Activated CD8-positive, alpha-beta T cell treated with anti-CD3 and anti-CD28 coated beads, Interleukin-2, amount 10 ng/mL, durations not matched to agents 7 days and 5 days (primary cell): ENCODE results near the gene PIP4K2A. TPM values are rescaled to one million over a fixed set of nuclear protein-coding genes. Genes with fewer than 3 reads are reported as not detected.

Experiments
- ATAC-seq: fragments of 150-1000 bp; cut with Tn5 transposase; one replicate; pipeline ENCODE4 v1.10.0; 2021; ENCODE audit warnings: moderate library complexity
- CTCF ChIA-PET: fragments of 350-600 bp; sonication (Branson Sonifier 250); formaldehyde crosslinking; loops from one replicate; lab custom pipeline; 2021; ENCODE audit warnings: antibody characterized with exemption; lab: Charles Lee
- POLR2A ChIA-PET: fragments of 350-600 bp; sonication (Branson Sonifier 250); formaldehyde crosslinking; loops from one replicate; lab custom pipeline; 2021; ENCODE audit warnings: antibody characterized with exemption; lab: Charles Lee
- DNase-seq: peaks from one replicate; pipeline ENCODE4 v3.0.0-alpha.2; 2020
- H3K27ac Mint-ChIP-seq: one replicate; pipeline ENCODE4 v1.8.0; 2021; ENCODE audit warnings: mild to moderate bottlenecking, mixed read lengths
- H3K27me3 Mint-ChIP-seq: one replicate; pipeline ENCODE4 v1.8.0; 2021; ENCODE audit warnings: low read depth, mixed read lengths
- H3K36me3 Mint-ChIP-seq: one replicate; pipeline ENCODE4 v1.8.0; 2021; ENCODE audit warnings: low read depth, mixed read lengths
- H3K4me1 Mint-ChIP-seq: one replicate; pipeline ENCODE4 v1.8.0; 2021; ENCODE audit warnings: low read depth, mixed read lengths
- H3K4me3 Mint-ChIP-seq: one replicate; pipeline ENCODE4 v1.8.0; 2021; ENCODE audit warnings: mild to moderate bottlenecking, mixed read lengths
- H3K9me3 Mint-ChIP-seq: one replicate; pipeline ENCODE4 v1.8.0; 2022; ENCODE audit warnings: mixed read lengths; ENCODE audit not compliant: insufficient read depth
- total RNA-seq, 2 experiments: library from RNA; stranded (reverse); gene quantifications; one replicate each; pipeline ENCODE4 v1.2.3, GENCODE V29; 2021

Gene PIP4K2A
- total RNA-seq, 2 experiments from 2014 or later: 154 to 164 TPM

DNA sequence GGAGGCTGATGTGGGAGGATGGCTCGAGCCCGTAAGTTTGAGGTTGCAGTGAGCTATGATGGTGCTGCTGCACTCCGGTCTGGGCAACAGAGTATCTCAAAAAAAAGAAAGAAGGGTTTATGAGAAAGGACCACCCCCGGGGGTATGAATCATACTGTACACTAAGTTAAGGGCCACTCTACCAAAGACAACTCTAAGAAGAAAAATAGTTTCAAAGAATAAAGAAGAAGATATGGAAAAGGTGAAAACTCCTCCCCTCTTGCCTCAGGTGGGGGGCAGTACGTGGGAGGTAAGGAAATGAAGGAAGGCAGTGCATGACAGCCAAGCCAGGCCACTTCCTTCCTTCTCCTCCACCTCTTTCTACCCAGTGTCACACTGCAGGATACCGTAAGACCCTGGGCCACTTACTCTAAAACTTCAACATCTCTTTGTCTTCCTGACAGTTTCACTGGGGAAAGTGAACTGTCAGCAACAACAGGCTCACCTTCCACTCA is 61.3 kb downstream of the PIP4K2A start:
- Mint-ChIP-seq H3K36me3 (peaks cover 59% of the 10 kb centered on the region), H3K9me3 (no peaks in the 10 kb centered on the region), H3K4me3 (peak overlapping the region; percentile 47), H3K4me1 (peaks cover 99% of the 10 kb centered on the region), H3K27ac (peak overlapping the region; percentile 83), H3K27me3 (no peaks in the 10 kb centered on the region)
- ATAC-seq: peak; percentile 52
- DNase-seq: peak; percentile 54
- ChIA-PET POLR2A (interaction anchor here (1.2 to 4.4 kb wide), 2 partner anchors 30 to 60 kb away, joined by 5 to 21 read pairs; no protein-coding TSS in a partner anchor), CTCF (no interaction called here)

DNA sequence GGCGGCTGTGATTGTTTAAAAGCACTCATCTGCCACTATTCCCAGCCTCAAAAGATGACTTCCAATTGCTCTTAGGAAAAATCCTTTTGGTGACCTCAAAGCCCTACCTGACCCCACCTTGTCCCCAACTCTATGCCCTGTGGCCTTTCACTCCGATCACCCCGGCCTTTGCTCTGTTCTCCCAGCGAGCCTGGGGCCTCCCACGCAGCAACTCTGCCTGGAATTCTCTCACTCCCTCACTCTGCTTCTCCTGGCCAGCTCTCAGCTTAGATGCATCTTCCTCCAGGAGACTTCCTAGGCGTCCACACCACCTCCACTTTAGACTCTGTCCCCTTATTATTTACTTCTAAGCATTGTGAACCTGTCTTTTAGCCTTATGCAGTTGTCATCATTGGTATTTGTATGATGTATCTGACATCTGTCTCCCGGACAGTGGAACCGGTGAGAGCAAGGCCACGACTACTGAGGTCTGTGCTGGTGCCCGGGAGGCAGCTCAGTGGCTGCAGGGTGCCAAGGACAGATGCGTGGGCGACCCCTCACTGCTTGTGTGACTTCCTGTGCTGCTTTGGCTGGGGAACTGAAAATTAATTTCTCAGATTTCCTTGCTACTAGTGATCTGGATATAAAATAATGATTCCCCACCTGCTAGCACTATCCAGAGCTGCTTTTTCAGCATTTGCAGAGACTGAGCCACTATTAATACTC is 63.0 kb downstream of the PIP4K2A start:
- POLR2A ChIA-PET: interaction anchor here (1.0 to 1.2 kb wide), 3 partner anchors 31 to 62 kb away, joined by 3 to 5 read pairs (median 5); no protein-coding TSS in a partner anchor
- Mint-ChIP-seq H3K27me3 (no peaks in the 10 kb centered on the region), H3K4me3 (peak overlapping the region; percentile 35), H3K27ac (peak overlapping the region; percentile 86), H3K36me3 (peaks cover 56% of the 10 kb centered on the region), H3K9me3 (no peaks in the 10 kb centered on the region), H3K4me1 (peaks cover 99% of the 10 kb centered on the region)
- peak; percentile 38 for DNase-seq
- ATAC-seq: no peak
- CTCF ChIA-PET: interaction anchor here (0.9 to 3.1 kb wide), 5 partner anchors 21 to 77 kb away, joined by 3 to 16 read pairs (median 5); no protein-coding TSS in a partner anchor

DNA sequence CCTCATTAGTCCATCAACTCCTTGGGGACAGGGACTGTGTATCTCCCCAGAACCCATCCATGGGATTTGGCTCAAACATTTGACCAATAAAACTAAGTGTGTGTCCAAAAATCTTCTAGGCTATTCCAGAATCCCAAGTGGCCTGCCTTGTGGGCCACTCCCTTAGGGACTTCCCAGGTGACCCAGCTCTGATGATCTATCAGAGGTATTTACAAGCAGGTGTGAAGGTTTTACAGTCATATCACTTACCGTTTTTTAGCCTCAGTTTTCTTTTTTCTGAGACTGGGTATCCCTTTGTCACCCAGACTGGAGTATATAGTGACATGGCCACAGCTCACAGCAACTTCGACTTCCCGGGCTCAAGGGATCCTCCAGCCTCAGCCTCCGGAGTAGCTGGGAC is 64.4 kb downstream of the PIP4K2A start:
- peaks cover 94% of the 10 kb centered on the region for H3K4me1 Mint-ChIP-seq
- no peaks in the 10 kb centered on the region for H3K27me3 Mint-ChIP-seq
- DNase-seq (no peak), ATAC-seq (no peak)
- H3K9me3 Mint-ChIP-seq: no peaks in the 10 kb centered on the region
- POLR2A ChIA-PET: interaction anchor here (0.6 to 2.3 kb wide), 5 partner anchors 20 to 64 kb away, joined by 3 to 18 read pairs (median 4); partner anchors contain the start of gene PIP4K2A
- H3K36me3 Mint-ChIP-seq: peaks cover 49% of the 10 kb centered on the region
- CTCF ChIA-PET: interaction anchor here (0.6 to 3.1 kb wide), 9 partner anchors 13 to 76 kb away, joined by 3 to 16 read pairs (median 3); no protein-coding TSS in a partner anchor
- peak overlapping the region; percentile 71 for H3K4me3 Mint-ChIP-seq
- peak overlapping the region; percentile 90 for H3K27ac Mint-ChIP-seq

DNA sequence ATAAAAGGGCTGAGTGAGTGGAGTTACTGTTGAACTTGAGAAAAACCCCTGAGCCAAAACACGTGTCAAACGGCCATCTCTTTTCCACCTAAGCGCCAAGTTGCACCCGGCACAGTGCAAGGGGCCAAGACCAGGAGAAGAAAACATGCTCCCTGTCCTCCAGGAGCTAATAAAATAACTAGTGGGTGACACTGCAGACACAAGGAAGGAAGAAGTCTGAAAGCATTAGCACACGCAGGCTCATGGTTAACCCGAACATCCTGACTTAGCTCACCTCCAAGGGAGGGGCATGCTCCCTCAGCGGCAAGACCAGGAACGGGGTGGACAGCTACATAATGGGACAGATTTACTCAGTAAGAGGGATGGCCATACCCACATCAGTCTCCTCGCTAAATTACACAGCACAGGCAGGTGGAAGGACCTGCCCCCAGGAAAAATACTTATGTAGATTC is 65.0 kb downstream of the PIP4K2A start:
- Mint-ChIP-seq H3K4me1 (peaks cover 94% of the 10 kb centered on the region), H3K27ac (peak overlapping the region; percentile 90), H3K9me3 (no peaks in the 10 kb centered on the region), H3K27me3 (no peaks in the 10 kb centered on the region), H3K4me3 (peak overlapping the region; percentile 71), H3K36me3 (peaks cover 48% of the 10 kb centered on the region)
- CTCF ChIA-PET: interaction anchor here (0.7 to 3.1 kb wide), 12 partner anchors 9 to 75 kb away, joined by 3 to 16 read pairs (median 4); no protein-coding TSS in a partner anchor
- peak; percentile 32 for ATAC-seq
- peak; percentile 50 for DNase-seq
- POLR2A ChIA-PET: interaction anchor here (0.6 to 2.3 kb wide), 7 partner anchors 19 to 70 kb away, joined by 3 to 18 read pairs (median 3); partner anchors contain the start of gene PIP4K2A

DNA sequence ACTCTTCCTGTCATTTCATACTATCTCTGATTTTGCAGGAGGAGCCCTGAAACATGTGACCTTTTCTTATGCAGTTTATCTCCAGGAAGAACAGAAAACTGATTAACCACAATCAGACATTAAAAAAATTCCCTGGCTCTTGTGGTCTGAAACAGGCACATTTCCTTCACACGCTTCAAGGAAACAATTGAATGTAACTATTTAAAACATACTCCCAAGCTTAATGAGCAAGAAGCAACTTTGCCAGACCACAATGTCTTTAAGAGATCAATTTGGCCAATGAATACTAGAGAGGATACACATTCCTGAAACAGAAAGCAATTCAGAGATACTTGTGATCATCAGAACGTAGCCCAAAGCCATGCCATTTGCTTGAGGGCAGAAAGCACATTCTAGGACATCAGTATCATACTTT is 65.8 kb downstream of the PIP4K2A start:
- Mint-ChIP-seq H3K36me3 (peaks cover 53% of the 10 kb centered on the region), H3K27me3 (no peaks in the 10 kb centered on the region), H3K27ac (peak overlapping the region; percentile 79), H3K9me3 (no peaks in the 10 kb centered on the region), H3K4me3 (peak overlapping the region; percentile 71), H3K4me1 (peaks cover 95% of the 10 kb centered on the region)
- ChIA-PET CTCF (interaction anchor here (1.0 to 3.1 kb wide), 8 partner anchors 10 to 74 kb away, joined by 3 to 16 read pairs (median 4); no protein-coding TSS in a partner anchor), POLR2A (interaction anchor here (2.3 kb wide), 1 partner anchor 34 kb away, joined by 18 read pairs; no protein-coding TSS in a partner anchor)
- DNase-seq: no peak
- ATAC-seq: no peak

DNA sequence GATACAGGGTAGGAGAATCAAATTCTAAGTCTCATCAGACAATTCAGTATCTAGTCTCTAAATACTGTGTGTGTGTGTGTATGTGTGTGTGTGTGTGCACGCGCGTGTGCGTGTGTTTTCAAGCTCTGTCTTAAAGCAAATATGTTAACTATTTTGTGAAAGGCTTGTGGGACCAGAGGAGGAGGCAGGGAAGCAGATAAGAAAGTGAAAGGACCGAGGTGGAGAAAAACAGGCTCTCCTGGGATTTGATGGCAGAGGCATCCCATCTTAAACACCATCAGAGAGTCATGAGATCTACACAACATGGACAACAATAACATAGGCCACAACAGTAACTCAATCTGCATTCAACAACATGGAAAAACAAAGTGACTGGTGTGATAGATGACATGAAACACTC is 67.1 kb downstream of the PIP4K2A start:
- Mint-ChIP-seq H3K4me1 (peaks cover 93% of the 10 kb centered on the region), H3K27ac (peak overlapping the region; percentile 79), H3K9me3 (no peaks in the 10 kb centered on the region), H3K36me3 (peaks cover 50% of the 10 kb centered on the region), H3K27me3 (no peaks in the 10 kb centered on the region), H3K4me3 (peak overlapping the region; percentile 71)
- ATAC-seq (no peak), DNase-seq (no peak)
- ChIA-PET POLR2A (interaction anchor here (0.6 to 1.5 kb wide), 4 partner anchors 12 to 60 kb away, joined by 3 to 9 read pairs (median 3); no protein-coding TSS in a partner anchor), CTCF (interaction anchor here (0.8 to 2.9 kb wide), 11 partner anchors 8 to 341 kb away, joined by 3 to 15 read pairs (median 4); no protein-coding TSS in a partner anchor)

DNA sequence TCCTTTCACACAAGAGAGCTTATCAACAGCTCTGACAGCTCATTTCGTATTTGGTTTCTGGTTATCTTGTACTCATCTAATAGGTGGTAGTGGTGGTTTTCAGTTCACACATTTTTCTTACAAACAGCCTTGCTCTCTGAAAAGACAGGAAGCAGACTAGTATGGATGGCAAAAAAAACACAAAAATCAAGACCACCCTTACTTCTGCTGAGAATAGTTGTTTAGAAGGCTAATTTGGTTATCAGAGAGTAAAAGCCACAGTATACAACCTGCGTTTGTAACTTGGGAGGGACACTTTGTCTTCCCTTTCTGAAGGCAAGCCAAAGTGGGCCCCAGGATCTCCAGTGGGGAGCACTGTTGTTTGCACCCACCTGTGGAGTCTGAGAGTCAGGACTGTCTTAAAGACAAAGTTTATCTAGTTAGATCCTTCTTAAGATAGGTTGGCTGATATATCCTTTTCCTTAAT is 68.0 kb downstream of the PIP4K2A start:
- peaks cover 93% of the 10 kb centered on the region for H3K4me1 Mint-ChIP-seq
- ChIA-PET CTCF (interaction anchor here (0.8 to 2.9 kb wide), 12 partner anchors 9 to 342 kb away, joined by 3 to 15 read pairs (median 4); no protein-coding TSS in a partner anchor), POLR2A (interaction anchor here (0.7 to 1.9 kb wide), 8 partner anchors 9 to 37 kb away, joined by 3 to 10 read pairs (median 6); no protein-coding TSS in a partner anchor)
- H3K9me3 Mint-ChIP-seq: no peaks in the 10 kb centered on the region
- peak; percentile 73 for ATAC-seq
- H3K36me3 Mint-ChIP-seq: peaks cover 51% of the 10 kb centered on the region
- DNase-seq: no peak
- H3K27me3 Mint-ChIP-seq: no peaks in the 10 kb centered on the region
- H3K4me3 Mint-ChIP-seq: peak overlapping the region; percentile 30
- peak overlapping the region; percentile 79 for H3K27ac Mint-ChIP-seq

DNA sequence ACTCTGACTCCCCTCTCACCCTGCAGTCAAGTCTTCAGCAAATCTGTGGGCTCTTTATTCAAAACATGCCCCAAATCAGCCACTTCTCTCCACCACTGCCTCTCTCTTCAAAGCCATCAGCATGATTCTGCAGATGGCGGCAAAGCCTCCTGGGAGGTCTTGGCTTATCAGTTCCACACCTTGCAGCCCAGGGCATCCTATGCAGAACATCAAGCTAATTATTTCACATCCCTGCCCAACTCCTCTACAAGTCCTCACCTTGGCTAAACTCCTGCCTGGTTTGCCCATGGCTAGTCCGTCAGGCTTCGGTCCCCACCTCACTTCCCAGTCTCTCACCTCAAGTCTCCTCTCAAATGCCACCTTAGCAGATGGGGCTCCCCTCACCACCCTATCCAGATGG is 70.2 kb downstream of the PIP4K2A start:
- no peak for ATAC-seq
- ChIA-PET POLR2A (interaction anchor here (2.0 kb wide), 1 partner anchor 14 kb away, joined by 4 read pairs; no protein-coding TSS in a partner anchor), CTCF (interaction anchor here (1.3 kb wide), 1 partner anchor 43 kb away, joined by 3 read pairs; no protein-coding TSS in a partner anchor)
- peaks cover 56% of the 10 kb centered on the region for H3K36me3 Mint-ChIP-seq
- peak overlapping the region; percentile 6 for H3K4me3 Mint-ChIP-seq
- H3K27ac Mint-ChIP-seq: peak overlapping the region; percentile 83
- DNase-seq: no peak
- H3K27me3 Mint-ChIP-seq: no peaks in the 10 kb centered on the region
- no peaks in the 10 kb centered on the region for H3K9me3 Mint-ChIP-seq
- H3K4me1 Mint-ChIP-seq: peaks cover 78% of the 10 kb centered on the region

DNA sequence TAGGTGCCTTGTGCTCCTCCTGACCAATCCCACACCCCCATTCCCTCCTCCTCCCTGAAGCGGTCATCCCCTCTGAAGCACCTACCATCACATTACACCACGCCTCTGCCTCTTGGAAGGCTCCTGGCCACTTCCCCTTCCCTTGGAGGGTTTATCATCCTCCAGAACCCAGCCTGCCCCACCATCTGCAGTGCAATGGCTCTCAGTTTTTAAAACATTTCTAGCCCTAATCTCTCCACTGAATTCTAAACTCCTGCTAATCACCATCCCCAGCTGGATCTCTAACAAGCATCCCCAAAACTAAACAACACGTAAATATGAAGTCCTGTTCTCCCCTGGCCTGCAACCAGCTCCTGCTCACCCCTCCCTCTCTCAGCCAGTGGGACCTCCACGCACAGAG is 70.6 kb downstream of the PIP4K2A start:
- POLR2A ChIA-PET: interaction anchor here (2.0 kb wide), 1 partner anchor 13 kb away, joined by 4 read pairs; no protein-coding TSS in a partner anchor
- Mint-ChIP-seq H3K27ac (peak overlapping the region; percentile 83), H3K4me1 (peaks cover 77% of the 10 kb centered on the region), H3K9me3 (no peaks in the 10 kb centered on the region), H3K36me3 (peaks cover 59% of the 10 kb centered on the region), H3K4me3 (peak overlapping the region; percentile 6), H3K27me3 (no peaks in the 10 kb centered on the region)
- CTCF ChIA-PET: interaction anchor here (1.3 kb wide), 1 partner anchor 43 kb away, joined by 3 read pairs; no protein-coding TSS in a partner anchor
- ATAC-seq: no peak
- no peak for DNase-seq

DNA sequence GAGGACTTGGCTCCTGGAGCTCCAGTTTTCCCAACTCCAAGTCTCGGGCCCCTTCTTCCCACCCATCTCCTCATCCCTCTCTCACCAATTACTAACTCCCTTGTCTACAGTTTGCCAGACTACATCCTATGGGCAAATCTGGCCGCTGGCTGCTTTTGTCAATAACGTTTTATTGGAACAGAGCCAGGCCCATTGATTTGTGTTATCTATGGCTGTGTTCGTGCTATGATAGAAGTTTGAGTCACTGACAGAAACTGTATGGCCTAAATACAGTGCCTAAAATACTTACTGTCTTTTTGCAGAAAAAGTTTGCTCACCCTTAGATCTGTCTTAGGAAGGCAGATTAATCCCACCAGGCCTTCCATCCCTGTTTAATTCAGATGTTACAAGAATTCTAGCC is 71.3 kb downstream of the PIP4K2A start:
- ChIA-PET POLR2A (interaction anchor here (2.0 kb wide), 1 partner anchor 12 kb away, joined by 4 read pairs; no protein-coding TSS in a partner anchor), CTCF (interaction anchor here (0.8 kb wide), 1 partner anchor 69 kb away, joined by 3 read pairs; no protein-coding TSS in a partner anchor)
- DNase-seq (no peak), ATAC-seq (no peak)
- Mint-ChIP-seq H3K4me3 (no peak overlapping the region), H3K27ac (peak overlapping the region; percentile 83), H3K4me1 (peaks cover 77% of the 10 kb centered on the region), H3K9me3 (no peaks in the 10 kb centered on the region), H3K27me3 (no peaks in the 10 kb centered on the region), H3K36me3 (peaks cover 61% of the 10 kb centered on the region)

DNA sequence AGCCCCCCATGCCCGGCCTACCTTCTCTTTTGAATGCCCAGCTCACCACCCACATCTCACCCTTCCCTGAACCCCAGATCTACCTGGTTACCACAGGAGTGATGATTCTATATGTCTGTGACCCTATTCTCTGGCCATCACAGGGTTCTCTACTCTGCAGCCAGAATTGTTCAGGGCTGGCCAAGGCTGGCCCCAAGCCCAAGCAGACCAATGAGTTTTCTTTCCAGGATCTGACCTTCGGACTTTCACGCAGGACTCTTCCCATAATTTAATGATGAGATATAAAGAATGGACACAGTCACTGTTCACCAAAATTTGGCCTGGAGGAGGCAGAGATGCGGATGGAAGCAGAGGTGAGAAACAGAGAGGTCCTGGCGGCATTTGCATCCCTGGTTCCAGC is 72.6 kb downstream of the PIP4K2A start:
- Mint-ChIP-seq H3K36me3 (peaks cover 60% of the 10 kb centered on the region), H3K27ac (peak overlapping the region; percentile 54)

More for the DNA sequence above, 72.6 kb downstream of the PIP4K2A start:
- POLR2A ChIA-PET: no interaction called here
- DNase-seq (no peak), ATAC-seq (no peak)
- CTCF ChIA-PET: interaction anchor here (0.9 kb wide), 1 partner anchor 11 kb away, joined by 3 read pairs; no protein-coding TSS in a partner anchor
- no peaks in the 10 kb centered on the region for H3K9me3 Mint-ChIP-seq
- H3K4me1 Mint-ChIP-seq: peaks cover 74% of the 10 kb centered on the region
- no peaks in the 10 kb centered on the region for H3K27me3 Mint-ChIP-seq
- H3K4me3 Mint-ChIP-seq: no peak overlapping the region
